Transverse colon (tissue), 4 donors: ENCODE measurements around the gene MCL1. TPM values are rescaled to one million over a fixed set of nuclear protein-coding genes. Genes with fewer than 3 reads are reported as not detected.
A peak's percentile ranks its signal among the peaks of the same experiment; 100 is the strongest.
"Not testable (repeated sequence)": the region's sequence is repeated elsewhere in the genome, so short reads cannot be mapped to it uniquely, and the experiment has no call there.

Experiments
- DNase-seq: peaks from one replicate; pipeline ENCODE4 v3.0.0-alpha.2; 2019
- H3K27ac ChIP-seq, 4 donors: fragments of 200-600 bp; sonication (generic); 2 replicates each; pipeline ENCODE4 v1.5.1; 2016 to 2018; ENCODE audit warnings: inconsistent platforms in 4 of 4
- H3K27me3 ChIP-seq: fragments of 200-600 bp; sonication (generic); 2 replicates; pipeline ENCODE4 v1.5.1; 2017; ENCODE audit warnings: inconsistent platforms
- H3K36me3 ChIP-seq, 4 donors: fragments of 200-600 bp; sonication (generic); 2 replicates each; pipeline ENCODE4 v1.5.1; 2017 to 2019; ENCODE audit warnings: inconsistent platforms in 4 of 4
- H3K4me1 ChIP-seq, 4 donors: fragments of 200-600 bp; sonication (generic); 2 replicates each; pipeline ENCODE4 v1.5.1; 2017 to 2020; ENCODE audit warnings: inconsistent platforms in 4 of 4
- H3K4me3 ChIP-seq, 4 donors: fragments of 200-600 bp; sonication (generic); 1 replicate in 1 of 4; 2 replicates in 3 of 4; pipeline versions ENCODE4 v1.5.1 to v1.6.1; 2017 to 2019; ENCODE audit warnings: inconsistent platforms in 4 of 4
- H3K9me3 ChIP-seq, 2 donors: fragments of 200-600 bp; sonication (generic); 2 replicates each; pipeline ENCODE4 v1.5.1; 2017 to 2019; ENCODE audit warnings: inconsistent platforms in 2 of 2
- CTCF ChIP-seq, 5 experiments: fragments of 200-600 bp in 3 of 5; fragments of 450-650 bp in 2 of 5; sonication (generic) in 3 of 5; IDR thresholded peaks; 1 replicate in 2 of 5; 2 replicates in 3 of 5; pipeline ENCODE4 v1.5.1; 2016 to 2017; ENCODE audit warnings: antibody characterized with exemption in 5 of 5, inconsistent platforms in 3 of 5, mild to moderate bottlenecking in 2 of 5, moderate library complexity in 1 of 5
- EP300 ChIP-seq: sonication (generic); formaldehyde crosslinking; IDR thresholded peaks from one replicate; pipeline ENCODE4 v1.6.1; 2017; ENCODE audit warnings: antibody characterized with exemption, low read depth
- POLR2A ChIP-seq: fragments of 450-650 bp; IDR thresholded peaks from one replicate; pipeline ENCODE4 v1.6.1; 2016; ENCODE audit warnings: antibody characterized with exemption, mild to moderate bottlenecking, moderate library complexity
- POLR2AphosphoS5 ChIP-seq, 3 donors: sonication (generic); formaldehyde crosslinking; IDR thresholded peaks; one replicate each; pipeline ENCODE4 v1.6.1; 2016; ENCODE audit warnings: antibody characterized with exemption in 3 of 3
- WGBS, 2 donors: methylation state at CpG; one replicate each; pipeline ENCODE4 v1.1.5; 2018; ENCODE audit warnings: low coverage in 1 of 2; 5-methylcytosine and 5-hydroxymethylcytosine counted together
- in situ Hi-C, 4 donors: fragments of 200-750 bp; cut with MboI; loops; one replicate each; pipeline versions ENCODE4 v1.15.0 to v1.15.1; 2017; ENCODE audit warnings: low sequenced_read_pairs in 3 of 4, low pct_ligation_motif_present in 1 of 4, low pct_unique_long_range_greater_than_20kb in 1 of 4
- intact Hi-C: fragments of 100-400 bp; cut with DNase I; formaldehyde crosslinking; loops from one replicate; pipeline ENCODE4 v1.15.1; 2023; ENCODE audit warnings: low total_unique reads
- total RNA-seq, 4 donors: library from RNA; depleted of rRNA; stranded (reverse); fragments of >200 nt; gene quantifications; one replicate each; pipeline ENCODE4 v1.1.0, GENCODE V29; 2016

MCL1 gene
- total RNA-seq = 100 to 1,000 TPM; 176 to 395 (median 269) TPM

- TF ChIP-seq CTCF (IDR thresholded peaks at IDR 0.05) (peak in 4 of 5 experiments; percentile 7 to 34 (median 18)), POLR2A (peak; percentile 99), EP300 (no peak), POLR2AphosphoS5 (IDR thresholded peaks at IDR 0.05) (peak; percentile 96 to 100 (median 100))
- intact Hi-C loops = no loop called here
- Histone ChIP-seq H3K27ac (peak within 1 kb of the TSS; percentile 98 to 99 (median 98)), H3K9me3 (no peaks in the 10 kb centered on the region), H3K4me3 (peak within 1 kb of the TSS; percentile 85 to 97 (median 91)), H3K4me1 (peaks cover 7 to 40% (median 22%) of the 10 kb centered on the region in 4 donors), H3K36me3 (peaks cover 0 to 30% (median 7%) of the 10 kb centered on the region in 4 donors), H3K27me3 (no peaks in the 10 kb centered on the region)
- 0% methylated on average over 6 to 77 of the region's 94 CpGs for WGBS, 2 donors
- in situ Hi-C loops = no loop called here
- peak; percentile 95 for DNase-seq
Observed at GRCh38 chr1:150579110-150579944, at the start of gene MCL1. MCL1 (minus strand) TSS chr1:150579610; CDS start chr1:150579530, 80 bp downstream.

- H3K27ac ChIP-seq = peak overlapping the region; percentile 91 to 99 (median 97)
- no peaks in the 10 kb centered on the region for H3K27me3 ChIP-seq
- WGBS, 2 donors = 0% methylated on average over 4 to 9 of the region's 9 CpGs
- H3K4me1 ChIP-seq = peaks cover 4 to 22% (median 16%) of the 10 kb centered on the region in 4 donors
- in situ Hi-C loops = loop anchor here in 1 of 4 donors (25.0 kb wide), 1 partner anchor 184 kb away; the partner anchor contains the start of gene CTSK
- H3K36me3 ChIP-seq = peaks cover 0 to 32% (median 14%) of the 10 kb centered on the region in 4 donors
- H3K4me3 ChIP-seq = peak overlapping the region; percentile 59 to 77 (median 68)
- DNase-seq = no peak
- no peak for TF ChIP-seq POLR2AphosphoS5 (IDR thresholded peaks at IDR 0.05)
- TF ChIP-seq POLR2A = no peak
- no peak for TF ChIP-seq EP300
- no peak for TF ChIP-seq CTCF (IDR thresholded peaks at IDR 0.05)
- no peaks in the 10 kb centered on the region for H3K9me3 ChIP-seq
- intact Hi-C loops = no loop called here
Observed at GRCh38 chr1:150628766-150629114, 49.3 kb upstream of the MCL1 start.

- no peak for TF ChIP-seq CTCF (IDR thresholded peaks at IDR 0.05)
- no peak for TF ChIP-seq EP300
- no peak for TF ChIP-seq POLR2AphosphoS5 (IDR thresholded peaks at IDR 0.05)
- TF ChIP-seq POLR2A = no peak
- Histone ChIP-seq H3K27me3 (no peaks in the 10 kb centered on the region), H3K36me3 (peaks cover 0 to 34% (median 16%) of the 10 kb centered on the region in 4 donors), H3K4me3 (peak overlapping the region in 2 of 4 donors; percentile 69 to 77), H3K27ac (peak overlapping the region; percentile 91 to 99 (median 97)), H3K4me1 (peaks cover 4 to 23% (median 16%) of the 10 kb centered on the region in 4 donors), H3K9me3 (no peaks in the 10 kb centered on the region)
- WGBS, 2 donors = 67 to 79% methylated on average over 5 of the region's 5 CpGs
- no peak for DNase-seq
- in situ Hi-C loops (loop anchor here in 1 of 4 donors (25.0 kb wide), 1 partner anchor 184 kb away; the partner anchor contains the start of gene CTSK), intact Hi-C loops (no loop called here)
Observed at GRCh38 chr1:150627826-150628410, 48.5 kb upstream of the MCL1 start.

GRCh38 chr1:150626150-150626549 lies 46.7 kb upstream of the MCL1 start:
- Histone ChIP-seq H3K4me1 (peaks cover 9 to 41% (median 22%) of the 10 kb centered on the region in 4 donors), H3K27ac (no peak overlapping the region), H3K4me3 (no peak overlapping the region), H3K36me3 (peaks cover 0 to 38% (median 19%) of the 10 kb centered on the region in 4 donors), H3K9me3 (no peaks in the 10 kb centered on the region), H3K27me3 (no peaks in the 10 kb centered on the region)
- no peak for DNase-seq
- 72 to 88% methylated on average over 2 of the region's 2 CpGs for WGBS, 2 donors
- TF ChIP-seq POLR2A = no peak
- no peak for TF ChIP-seq POLR2AphosphoS5 (IDR thresholded peaks at IDR 0.05)
- no peak for TF ChIP-seq EP300
- no peak for TF ChIP-seq CTCF (IDR thresholded peaks at IDR 0.05)
- intact Hi-C loops = no loop called here
- in situ Hi-C loops = loop anchor here in 1 of 4 donors (25.0 kb wide), 1 partner anchor 186 kb away; the partner anchor contains the start of gene CTSK

GRCh38 chr1:150624546-150624945 lies 45.1 kb upstream of the MCL1 start:
- H3K4me3 ChIP-seq, H3K9me3 ChIP-seq, intact Hi-C loops, in situ Hi-C loops, DNase-seq, H3K27me3 ChIP-seq, H3K27ac ChIP-seq: not testable (repeated sequence)
- peaks cover 18 to 49% (median 32%) of the 10 kb centered on the region in 4 donors for H3K4me1 ChIP-seq
- WGBS, 2 donors = 58 to 75% methylated on average over 1 of the region's 1 CpG
- peaks cover 0 to 46% (median 19%) of the 10 kb centered on the region in 4 donors for H3K36me3 ChIP-seq

- H3K4me3 ChIP-seq, H3K27me3 ChIP-seq, H3K27ac ChIP-seq, DNase-seq, in situ Hi-C loops, intact Hi-C loops, H3K9me3 ChIP-seq: not testable (repeated sequence)
- 88% methylated on average over 1 of the region's 1 CpG; no CpG with 5 or more reads in 1 of the 2 donors for WGBS, 2 donors
- Histone ChIP-seq H3K36me3 (peaks cover 0 to 46% (median 19%) of the 10 kb centered on the region in 4 donors), H3K4me1 (peaks cover 18 to 52% (median 34%) of the 10 kb centered on the region in 4 donors)
Observed at GRCh38 chr1:150624134-150624533, 44.7 kb upstream of the MCL1 start.
